HG02763 (cell line): ENCODE measurements around the gene KRT75.
"Not testable (repeated sequence)": the region's sequence is repeated elsewhere in the genome, so short reads cannot be mapped to it uniquely, and the experiment has no call there.

ENCODE experiments used
- ATAC-seq: cut with Tn5 transposase; IDR thresholded peaks from one replicate; pipeline ENCODE4 v1.9.1; 2021; ENCODE audit warnings: mild to moderate bottlenecking, moderate library complexity; ENCODE audit not compliant: unreplicated experiment

KRT75 gene

GRCh38 chr12:52418576-52419110 is 15.5 kb downstream of the KRT75 start:
- ATAC-seq: no peak

DNA sequence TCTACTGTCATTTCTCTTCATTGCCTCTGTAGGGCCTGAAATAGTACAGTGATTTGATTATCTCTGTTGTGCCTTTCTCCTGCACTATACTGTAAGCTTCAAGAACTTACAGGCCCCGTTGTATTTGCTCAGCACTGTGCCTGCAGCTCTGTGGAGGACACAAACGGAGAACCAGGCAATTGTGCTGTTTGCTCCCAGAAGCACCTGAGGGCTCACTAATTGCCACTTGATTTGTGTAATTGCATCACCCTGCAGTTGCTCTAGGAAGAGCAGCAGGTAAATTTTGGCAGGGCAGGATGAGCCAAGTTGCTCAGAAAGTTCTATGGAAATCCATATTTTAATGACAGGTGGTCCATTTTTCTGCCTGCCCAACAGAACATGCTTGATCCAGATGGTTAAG is 16.4 kb downstream of the KRT75 start:
- no peak for ATAC-seq

GRCh38 chr12:52416795-52417194 is 17.4 kb downstream of the KRT75 start:
- no peak for ATAC-seq

DNA sequence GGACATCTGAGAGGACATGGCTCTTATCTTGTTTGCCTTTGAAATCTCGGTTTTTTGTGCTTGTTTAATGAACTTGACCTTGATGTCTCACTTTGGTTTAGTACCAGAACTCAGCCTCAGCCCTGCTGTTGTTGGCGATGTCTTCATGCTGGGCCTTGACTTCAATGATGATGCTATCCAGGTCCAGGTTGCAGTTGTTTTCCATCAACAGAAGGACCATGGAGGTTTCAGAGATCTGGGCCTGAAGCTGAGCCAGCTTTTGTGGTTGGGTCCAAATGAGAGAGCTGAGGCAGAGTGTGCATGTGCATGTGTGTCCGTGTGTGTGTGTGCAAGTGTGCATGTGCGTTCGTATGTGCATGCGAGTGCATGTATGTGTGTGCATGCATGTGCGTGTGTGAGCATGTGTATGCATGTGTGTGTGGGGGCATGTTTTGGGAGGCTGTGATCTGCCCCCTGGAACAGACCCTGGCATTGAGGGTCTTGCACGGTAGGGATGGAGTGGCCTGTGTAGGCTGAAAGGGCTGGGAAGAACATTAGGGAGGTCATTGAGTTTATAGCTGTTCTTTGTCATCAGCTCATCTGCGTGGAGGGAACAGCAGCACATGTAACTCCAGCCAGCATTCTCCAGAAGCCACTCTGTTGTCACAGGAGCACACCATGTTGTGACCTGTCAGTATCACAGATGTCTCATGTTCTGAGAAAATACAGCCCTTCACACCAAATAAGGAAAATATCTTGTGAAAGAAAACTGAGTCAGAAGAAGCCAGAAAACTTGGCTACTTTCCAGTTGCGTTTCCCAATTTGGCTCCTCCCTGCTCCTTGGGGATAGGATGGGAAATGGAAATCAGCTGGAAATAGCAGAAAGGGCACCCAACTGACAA is 18.1 kb downstream of the KRT75 start:
- ATAC-seq: no peak

- no peak for ATAC-seq
Observed at GRCh38 chr12:52414936-52415335, 19.2 kb downstream of the KRT75 start.

GRCh38 chr12:52413782-52414345 is 20.3 kb downstream of the KRT75 start:
- no peak for ATAC-seq

- no peak for ATAC-seq
Observed at GRCh38 chr12:52413202-52413601, 21.0 kb downstream of the KRT75 start.

GRCh38 chr12:52411815-52412214 is 22.4 kb downstream of the KRT75 start:
- ATAC-seq: no peak

DNA sequence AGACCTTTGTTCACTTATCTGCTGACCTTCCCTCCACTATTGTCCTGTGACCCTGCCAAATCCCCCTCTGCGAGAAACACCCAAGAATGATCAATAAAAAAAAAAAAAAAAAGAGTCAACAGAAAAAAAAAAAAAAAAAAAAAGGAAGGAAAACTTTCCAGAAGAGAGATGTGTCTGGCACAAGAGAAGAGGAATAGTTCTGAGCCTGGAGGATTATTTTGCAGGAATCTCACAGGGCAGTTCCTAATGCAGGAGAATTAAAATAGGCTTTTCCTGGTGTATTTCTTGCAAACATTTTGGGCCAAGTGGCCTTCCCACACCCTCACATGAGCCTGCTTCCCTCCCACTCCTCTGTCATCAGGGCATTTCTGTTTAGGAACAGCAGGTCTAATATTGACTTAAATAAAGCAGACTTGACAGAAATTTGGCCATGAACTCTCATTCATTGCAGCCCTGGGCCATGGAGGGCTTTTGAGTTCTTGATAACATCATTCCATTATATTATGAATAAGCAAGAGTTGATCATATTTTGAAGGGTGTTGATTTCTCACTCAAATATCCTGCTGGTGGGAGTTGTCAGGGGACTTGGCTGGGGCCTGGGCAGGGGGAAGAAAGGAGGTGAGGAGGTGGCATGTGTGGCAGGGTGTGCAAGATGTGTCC is 23.5 kb downstream of the KRT75 start:
- ATAC-seq: not testable (repeated sequence)

DNA sequence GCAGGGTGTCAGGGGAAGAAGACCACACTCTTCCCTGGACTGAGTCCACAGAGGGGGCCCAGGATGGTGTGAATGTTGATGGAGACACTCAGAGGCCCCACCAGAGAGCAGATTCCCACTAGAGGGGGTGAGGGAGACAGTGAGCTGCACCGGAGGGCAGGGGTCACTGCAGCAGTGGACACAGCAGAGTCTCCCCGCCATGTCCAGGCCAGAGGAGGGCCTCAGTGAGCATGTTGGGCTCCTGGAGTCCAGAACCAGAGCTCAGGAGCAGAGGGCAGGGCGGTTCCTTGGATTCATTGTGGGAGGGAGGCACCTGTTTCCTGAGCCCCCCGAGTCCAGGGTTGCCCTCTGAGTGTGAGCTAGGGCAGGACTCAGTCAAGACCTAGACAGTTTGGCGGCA is 26.3 kb downstream of the KRT75 start:
- no peak for ATAC-seq

GRCh38 chr12:52405922-52406385 is 28.2 kb downstream of the KRT75 start, which contains the start of gene KRT82:
KRT82 (minus strand) TSS chr12:52406335; CDS start chr12:52406277, 58 bp downstream.
- ATAC-seq: no peak

GRCh38 chr12:52404951-52405350 is 29.2 kb downstream of the KRT75 start:
- no peak for ATAC-seq

DNA sequence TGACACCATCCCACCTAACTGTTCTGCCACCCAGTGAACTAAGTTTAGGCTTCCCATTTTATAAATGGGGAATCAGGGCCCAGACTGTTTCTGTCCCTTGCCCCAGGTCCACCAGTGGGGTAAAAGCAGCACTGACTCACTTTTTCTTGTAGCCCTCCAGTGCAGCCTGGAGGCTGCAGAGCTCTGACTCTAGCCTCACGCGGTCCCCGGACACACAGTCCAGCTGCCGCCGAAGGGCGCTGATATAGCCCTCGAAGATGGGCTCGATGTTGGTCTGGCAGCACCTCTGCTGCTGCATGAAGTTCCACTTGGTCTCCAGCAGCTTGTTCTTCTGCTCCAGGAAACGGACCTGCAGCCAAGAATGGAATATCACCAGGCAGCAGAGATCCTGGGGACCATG is 30.6 kb downstream of the KRT75 start:
- ATAC-seq: no peak

DNA sequence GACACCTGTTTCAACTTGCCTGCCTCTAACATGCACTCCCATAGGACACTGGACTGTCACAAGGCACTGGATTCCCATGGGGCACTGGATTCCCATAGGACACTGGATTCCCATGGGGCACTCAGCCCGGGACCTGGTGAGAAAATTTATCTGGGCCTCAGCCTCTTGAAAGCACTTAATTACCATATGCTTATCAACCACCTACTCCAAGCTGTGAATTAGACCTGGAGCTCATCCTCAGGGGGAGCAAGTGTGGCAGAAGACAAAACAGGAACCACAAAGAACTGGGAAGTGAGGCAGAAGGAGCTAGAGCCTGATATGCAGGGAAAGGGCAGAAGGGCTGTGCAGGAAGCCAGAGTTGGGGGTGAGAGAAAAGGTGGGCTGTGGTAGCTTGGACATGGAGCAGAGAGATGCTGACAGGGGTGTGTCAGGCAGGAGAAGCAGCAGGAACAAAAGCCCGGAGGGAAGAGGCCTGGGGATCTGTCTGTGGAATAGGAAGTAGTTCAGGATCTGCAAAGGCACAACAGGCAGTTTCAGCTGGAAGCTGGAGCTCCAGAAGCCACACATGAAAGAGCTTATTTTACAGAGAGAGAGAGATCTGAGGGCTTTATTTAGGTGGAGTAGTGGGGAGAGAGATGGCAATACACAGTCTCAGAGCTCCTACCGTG is 31.2 kb downstream of the KRT75 start:
- ATAC-seq: no peak

GRCh38 chr12:52402377-52402776 is 31.8 kb downstream of the KRT75 start:
- ATAC-seq: no peak

- ATAC-seq: no peak
Observed at GRCh38 chr12:52401926-52402325, 32.2 kb downstream of the KRT75 start.

DNA sequence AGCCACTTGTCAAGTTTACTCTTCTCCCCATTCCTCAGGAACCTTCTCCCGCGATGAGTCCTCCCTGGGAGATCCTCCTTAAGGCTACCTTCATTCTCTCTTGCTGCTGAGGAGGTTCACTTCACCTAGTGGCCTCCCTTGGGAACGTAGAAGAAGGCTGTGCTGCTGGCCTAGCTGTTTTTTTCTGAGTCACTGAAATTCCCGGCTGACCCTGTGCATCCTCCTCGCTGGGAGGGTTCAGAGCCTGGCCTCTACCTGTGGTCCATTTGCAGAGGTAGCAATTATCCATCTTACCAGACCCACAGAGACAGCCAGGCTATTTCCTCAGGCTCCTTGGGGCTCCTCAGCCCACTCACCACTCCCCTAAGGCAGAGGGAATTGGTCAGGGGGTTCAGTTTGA is 32.6 kb downstream of the KRT75 start:
- ATAC-seq: no peak

DNA sequence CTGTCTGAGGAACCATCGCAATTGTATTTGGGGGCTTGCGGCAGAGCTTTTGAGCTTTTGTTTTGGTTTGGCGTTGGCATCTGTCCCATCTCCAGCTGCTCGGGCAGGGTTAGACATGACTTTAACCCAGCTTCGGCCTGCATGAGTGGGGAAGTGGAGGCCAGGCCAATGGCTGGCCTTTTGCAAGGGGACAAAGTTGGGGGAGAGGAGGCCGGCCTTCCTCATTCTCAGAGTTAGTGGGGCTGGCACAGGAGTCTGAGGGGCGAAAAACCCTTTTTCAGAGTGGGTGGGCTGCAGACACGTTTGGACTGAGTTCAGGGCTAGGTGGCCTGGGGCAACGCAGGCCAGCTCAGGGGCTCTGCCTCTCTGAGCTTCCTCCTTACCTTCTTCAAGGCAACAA is 33.3 kb downstream of the KRT75 start:
- ATAC-seq: no peak

- ATAC-seq: no peak
Observed at GRCh38 chr12:52399756-52400155, 34.4 kb downstream of the KRT75 start.

GRCh38 chr12:52398176-52398575 is 36.0 kb downstream of the KRT75 start:
- ATAC-seq: no peak

GRCh38 chr12:52396656-52397055 is 37.5 kb downstream of the KRT75 start:
- no peak for ATAC-seq
